Endothelial cell of umbilical vein (primary cell): ENCODE data around the gene CALML5. TPM values are rescaled to one million over a fixed set of nuclear protein-coding genes. Genes with fewer than 3 reads are reported as not detected.

ENCODE experiments used
- BruUV-seq: library from RNA; stranded (reverse); fragments of 400-500 nt; replicated peaks from 2 replicates; lab custom pipeline; 2021; lab: Mats Ljungman, UMichigan
- CTCF ChIA-PET: fragments of 300-600, 350-600 bp; sonication (Branson Sonifier 250); formaldehyde crosslinking; loops from one replicate; lab custom pipeline; 2021; ENCODE audit warnings: antibody characterized with exemption, inconsistent platforms; lab: Charles Lee
- POLR2A ChIA-PET: fragments of 300-600, 350-600 bp; sonication (Branson Sonifier 250); formaldehyde crosslinking; loops from one replicate; lab custom pipeline; 2021; ENCODE audit warnings: antibody characterized with exemption, inconsistent platforms; lab: Charles Lee
- DNase-seq: peaks from one replicate; pipeline ENCODE4 v3.0.0-alpha.2; 2011; ENCODE audit warnings: low read depth, low spot score
- FAIRE-seq: peaks from 2 replicates; lab custom pipeline; 2011; peaks lifted over from hg19 to GRCh38; lab: Jason Lieb, UNC
- H2AFZ ChIP-seq: 2 replicates; pipeline ENCODE4 v1.6.0; 2012; ENCODE audit warnings: low read depth, low read length, control low read depth, inconsistent platforms
- H3K27ac ChIP-seq: 2 replicates; pipeline ENCODE4 v1.5.1; 2011; ENCODE audit warnings: low read depth, mild to moderate bottlenecking, control low read depth, low read length, moderate library complexity; ENCODE audit not compliant: insufficient read depth
- H3K27me3 ChIP-seq, 2 experiments: 2 replicates each; pipeline versions ENCODE4 v1.6.0 to v1.6.1; 2011; ENCODE audit warnings: low read length in 2 of 2, mixed read lengths in 1 of 2; ENCODE audit not compliant: control insufficient read depth in 2 of 2, insufficient read depth in 2 of 2
- H3K36me3 ChIP-seq, 2 experiments: 2 replicates in 1 of 2; 3 replicates in 1 of 2; pipeline ENCODE4 v1.5.1; 2011; ENCODE audit warnings: low read length in 2 of 2, mild to moderate bottlenecking in 1 of 2, moderate library complexity in 1 of 2; ENCODE audit not compliant: control insufficient read depth in 2 of 2, insufficient read depth in 2 of 2; ENCODE audit errors: extremely low read depth in 1 of 2
- H3K4me1 ChIP-seq: 3 replicates; pipeline ENCODE4 v1.5.1; 2011; ENCODE audit warnings: mild to moderate bottlenecking, low read length; ENCODE audit not compliant: control insufficient read depth, insufficient read depth; ENCODE audit errors: extremely low read depth
- H3K4me2 ChIP-seq: 2 replicates; pipeline ENCODE4 v1.6.1; 2011; ENCODE audit warnings: low read length, control low read depth, mixed read lengths; ENCODE audit not compliant: insufficient read depth
- H3K4me3 ChIP-seq, 3 experiments: fragments of 200-600 bp in 1 of 3; sonication (generic), shearing (Covaris generic) in 1 of 3; replicated peaks in 1 of 3; 2 replicates each; pipeline ENCODE4 v1.5.1; 2011 to 2016; ENCODE audit warnings: control low read depth in 3 of 3, low read length in 3 of 3, mild to moderate bottlenecking in 2 of 3, inconsistent platforms in 1 of 3, low read depth in 1 of 3, moderate library complexity in 1 of 3; ENCODE audit not compliant: insufficient read depth in 1 of 3
- H3K79me2 ChIP-seq: 2 replicates; pipeline ENCODE4 v1.6.0; 2012; ENCODE audit warnings: low read length, inconsistent platforms; ENCODE audit not compliant: control insufficient read depth, insufficient read depth
- H3K9ac ChIP-seq: replicated peaks from 2 replicates; pipeline ENCODE3; 2011; ENCODE audit warnings: low read length, control low read depth; ENCODE audit not compliant: insufficient read depth; ENCODE audit errors: extremely low read depth
- H3K9me1 ChIP-seq: replicated peaks from 3 replicates; pipeline ENCODE4 v1.6.0; 2011; ENCODE audit warnings: mild to moderate bottlenecking, low read length; ENCODE audit not compliant: control insufficient read depth, insufficient read depth; ENCODE audit errors: extremely low read depth
- H3K9me3 ChIP-seq: replicated peaks from 2 replicates; pipeline ENCODE4 v1.5.1; 2012; ENCODE audit warnings: low read length, inconsistent platforms; ENCODE audit not compliant: control insufficient read depth, insufficient read depth
- H4K20me1 ChIP-seq: replicated peaks from 2 replicates; pipeline ENCODE3; 2011; ENCODE audit warnings: mild to moderate bottlenecking, low read length; ENCODE audit not compliant: control insufficient read depth, insufficient read depth; ENCODE audit errors: extremely low read depth
- CTCF ChIP-seq, 2 donors: IDR thresholded peaks; 1 replicate in 1 of 2; 2 replicates in 1 of 2; pipeline ENCODE4 v1.5.1; 2011; ENCODE audit warnings: low read length in 2 of 2, mild to moderate bottlenecking in 2 of 2, moderate library complexity in 2 of 2, control low read depth in 1 of 2, inconsistent platforms in 1 of 2, low read depth in 1 of 2; ENCODE audit not compliant: insufficient read depth in 1 of 2; ENCODE audit errors: extremely low read depth in 1 of 2
- EZH2 ChIP-seq: IDR thresholded peaks from 2 replicates; pipeline ENCODE4 v1.6.1; 2012; ENCODE audit warnings: borderline replicate concordance, low read depth, mild to moderate bottlenecking, moderate library complexity, low read length, inconsistent platforms; ENCODE audit not compliant: severe bottlenecking
- FOS ChIP-seq: IDR thresholded peaks from 2 replicates; pipeline ENCODE4 v1.6.1; 2011; ENCODE audit warnings: mild to moderate bottlenecking, low read length, moderate library complexity, borderline replicate concordance; ENCODE audit not compliant: insufficient read depth
- GATA2 ChIP-seq: IDR thresholded peaks from 2 replicates; pipeline ENCODE4 v1.7.0; 2011; ENCODE audit warnings: low read depth, mild to moderate bottlenecking, moderate library complexity, mixed read lengths, low read length; ENCODE audit not compliant: insufficient read length, insufficient read depth
- JUN ChIP-seq: IDR thresholded peaks from 2 replicates; pipeline ENCODE4 v1.6.1; 2011; ENCODE audit warnings: borderline replicate concordance, low read depth; ENCODE audit not compliant: insufficient read length, insufficient read depth
- MAX ChIP-seq: IDR thresholded peaks from 2 replicates; pipeline ENCODE4 v1.6.1; 2011; ENCODE audit not compliant: insufficient read depth, insufficient read length
- MYC ChIP-seq: IDR thresholded peaks from one replicate; pipeline ENCODE4 v1.6.1; 2011; ENCODE audit warnings: mild to moderate bottlenecking, low read depth, low read length
- POLR2A ChIP-seq: IDR thresholded peaks from 2 replicates; pipeline ENCODE4 v1.6.1; 2012; ENCODE audit warnings: low read depth, mild to moderate bottlenecking, control low read depth, low read length
- POLR2AphosphoS5 ChIP-seq: IDR thresholded peaks from 2 replicates; pipeline ENCODE4 v1.6.1; 2012; ENCODE audit warnings: low read depth, mild to moderate bottlenecking, control low read depth, low read length, moderate library complexity; ENCODE audit not compliant: insufficient read depth
- dilution Hi-C: fragments of 300-500 bp; cut with MboI; formaldehyde crosslinking; loops from one replicate; pipeline ENCODE4 v1.15.0; 2019; ENCODE audit warnings: low sequenced_read_pairs; ENCODE audit not compliant: extremely low pct_ligation_motif_present
- intact Hi-C: fragments of 100-400 bp; cut with micrococcal nuclease; formaldehyde crosslinking; loops from one replicate; pipeline ENCODE4 v1.10.0; 2022
- polyA plus RNA-seq, 4 experiments: library from polyadenylated mRNA; depleted of rRNA in 3 of 4; stranded (reverse) in 3 of 4; unstranded in 1 of 4; fragments of >200 nt; gene quantifications; 2 replicates each; pipeline versions ENCODE4 v1.2.1 to v1.2.3, GENCODE V29; 2011 to 2012; ENCODE audit warnings: missing spikeins in 1 of 4
- total RNA-seq: library from RNA; stranded (reverse); gene quantifications from 2 replicates; pipeline ENCODE4 v1.2.3, GENCODE V29; 2021

Gene CALML5
- total and polyA plus RNA-seq, 2 donors (not counting 3 experiments of a cell fraction or from before 2014, with no cell fraction given) = not detected

- no peak for DNase-seq
- TF ChIP-seq FOS = no peak
- TF ChIP-seq GATA2 = no peak
- TF ChIP-seq MAX = no peak
- TF ChIP-seq JUN = no peak
- no peak for TF ChIP-seq CTCF (IDR thresholded peaks at IDR 0.05; ENCODE audit: extremely low read depth in 1 of 2, insufficient read depth in 1 of 2, low read depth in 1 of 2, low read length in 2 of 2)
- TF ChIP-seq POLR2AphosphoS5 = no peak
- TF ChIP-seq MYC = no peak
- TF ChIP-seq POLR2A = no peak
- no peak for TF ChIP-seq EZH2
- Histone ChIP-seq H3K9me1 (no peaks in the 10 kb centered on the region), H4K20me1 (no peaks in the 10 kb centered on the region), H3K9me3 (no peaks in the 10 kb centered on the region), H3K27me3 (no peaks in the 10 kb centered on the region), H3K4me2 (no peak overlapping the region), H3K27ac (no peak overlapping the region), H3K9ac (no peak overlapping the region), H3K79me2 (no peaks in the 10 kb centered on the region), H3K36me3 (peaks cover 18 to 21% of the 10 kb centered on the region in 2 experiments), H2AFZ (no peak overlapping the region), H3K4me1 (no peaks in the 10 kb centered on the region), H3K4me3 (no peak overlapping the region)
- no TSS peak for BruUV-seq
- ChIA-PET CTCF (interaction anchor here (2.6 kb wide), 1 partner anchor 164 kb away, joined by 9 read pairs; no protein-coding TSS in a partner anchor), POLR2A (no interaction called here)
- no peak for FAIRE-seq
- dilution Hi-C loops = no loop called here
- intact Hi-C loops = no loop called here
These were observed 40.2 kb downstream of the CALML5 start for GRCh38 chr10:5458949-5459747.
